H1 (cell line): Measurements from ENCODE around the gene PPP1R3G. TPM values are rescaled to one million over a fixed set of nuclear protein-coding genes. Genes with fewer than 3 reads are reported as not detected.

Experiments used
- CTCF ChIA-PET: fragments of 300-600 bp; sonication (Branson Sonifier 250); formaldehyde crosslinking; loops from one replicate; lab custom pipeline; 2021; ENCODE audit not compliant: partially characterized antibody; lab: Charles Lee
- POLR2A ChIA-PET: fragments of 300-600 bp; sonication (Branson Sonifier 250); formaldehyde crosslinking; loops from one replicate; lab custom pipeline; 2021; ENCODE audit warnings: inconsistent platforms; ENCODE audit not compliant: partially characterized antibody; lab: Charles Lee
- DNase-seq, 2 experiments: peaks; one replicate each; pipeline versions ENCODE4 v3.0.0 to v3.0.0-alpha.2; 2010 to 2022; ENCODE audit warnings: low spot score in 2 of 2, low read depth in 1 of 2, mixed read lengths in 1 of 2
- FAIRE-seq: peaks from 2 replicates; lab custom pipeline; 2011; peaks lifted over from hg19 to GRCh38; lab: Jason Lieb, UNC
- H2AFZ ChIP-seq: 2 replicates; pipeline ENCODE4 v1.8.1; 2012; ENCODE audit warnings: low read length, inconsistent platforms
- H2AK5ac ChIP-seq: 2 replicates; pipeline ENCODE4 v1.6.1; 2013; ENCODE audit warnings: low read depth, low read length
- H2BK120ac ChIP-seq: replicated peaks from 2 replicates; pipeline ENCODE3; 2013; ENCODE audit warnings: low read depth, low read length, inconsistent platforms
- H2BK12ac ChIP-seq: 2 replicates; pipeline ENCODE4 v1.6.1; 2013; ENCODE audit warnings: low read depth, low read length
- H2BK15ac ChIP-seq: 2 replicates; pipeline ENCODE4 v1.6.1; 2013; ENCODE audit warnings: low read length
- H2BK20ac ChIP-seq: 2 replicates; pipeline ENCODE4 v1.6.1; 2013; ENCODE audit warnings: low read length
- H2BK5ac ChIP-seq: 2 replicates; pipeline ENCODE4 v1.6.1; 2013; ENCODE audit warnings: low read depth, low read length
- H3K14ac ChIP-seq: 2 replicates; pipeline ENCODE4 v1.6.1; 2013; ENCODE audit warnings: inconsistent platforms; ENCODE audit not compliant: insufficient read length
- H3K18ac ChIP-seq: 2 replicates; pipeline ENCODE4 v1.6.1; 2013; ENCODE audit warnings: low read length; ENCODE audit errors: extremely low read depth
- H3K23ac ChIP-seq: 2 replicates; pipeline ENCODE4 v1.6.1; 2013; ENCODE audit warnings: inconsistent platforms; ENCODE audit not compliant: insufficient read length
- H3K23me2 ChIP-seq: 2 replicates; pipeline ENCODE4 v1.6.1; 2013; ENCODE audit warnings: low read depth, low read length
- H3K27ac ChIP-seq: 2 replicates; pipeline ENCODE4 v1.6.1; 2011; ENCODE audit warnings: low read depth, low read length, inconsistent platforms
- H3K27me3 ChIP-seq, 4 experiments: replicated peaks in 1 of 4; 1 replicate in 1 of 4; 2 replicates in 3 of 4; pipeline versions ENCODE4 v1.6.1 to v1.8.1; 2011 to 2013; ENCODE audit warnings: low read length in 3 of 4, mild to moderate bottlenecking in 3 of 4, inconsistent platforms in 2 of 4, mixed read lengths in 2 of 4, moderate library complexity in 1 of 4; ENCODE audit not compliant: control insufficient read depth in 3 of 4, insufficient read depth in 3 of 4; ENCODE audit errors: extremely low read depth in 1 of 4
- H3K36me3 ChIP-seq, 4 experiments: 2 replicates each; pipeline versions ENCODE4 v1.6.1 to v1.8.1; 2011 to 2013; ENCODE audit warnings: mild to moderate bottlenecking in 4 of 4, low read length in 3 of 4, moderate library complexity in 2 of 4, control low read depth in 1 of 4, inconsistent platforms in 1 of 4; ENCODE audit not compliant: insufficient read depth in 4 of 4, control insufficient read depth in 2 of 4
- H3K4ac ChIP-seq: replicated peaks from 2 replicates; pipeline ENCODE3; 2013; ENCODE audit warnings: low read length, low read depth, mixed read lengths, inconsistent platforms; ENCODE audit not compliant: insufficient read length
- H3K4me1 ChIP-seq, 4 experiments: replicated peaks in 1 of 4; 1 replicate in 1 of 4; 2 replicates in 3 of 4; pipeline versions ENCODE4 v1.6.1 to v1.8.1; 2011 to 2013; ENCODE audit warnings: low read length in 3 of 4, inconsistent platforms in 2 of 4, mixed read lengths in 1 of 4; ENCODE audit not compliant: insufficient read depth in 4 of 4, control insufficient read depth in 3 of 4
- H3K4me2 ChIP-seq, 2 experiments: 2 replicates each; pipeline versions ENCODE4 v1.6.1 to v1.8.1; 2011 to 2013; ENCODE audit warnings: low read depth in 2 of 2, low read length in 2 of 2, control low read depth in 1 of 2, inconsistent platforms in 1 of 2, mild to moderate bottlenecking in 1 of 2; ENCODE audit not compliant: insufficient read depth in 1 of 2
- H3K4me3 ChIP-seq, 4 experiments: fragments of 200-600, 300-600 bp in 1 of 4; sonication (generic), shearing (Covaris generic), sonication (Bioruptor Twin) in 1 of 4; 2 replicates each; pipeline versions ENCODE4 v1.5.1 to v1.8.1; 2011 to 2016; ENCODE audit warnings: low read length in 4 of 4, low read depth in 3 of 4, control low read depth in 2 of 4, inconsistent platforms in 2 of 4, mild to moderate bottlenecking in 2 of 4, mixed read lengths in 1 of 4, moderate library complexity in 1 of 4; ENCODE audit not compliant: insufficient read depth in 2 of 4; ENCODE audit errors: extremely low read depth in 1 of 4
- H3K56ac ChIP-seq: replicated peaks from 2 replicates; pipeline ENCODE3; 2013; ENCODE audit warnings: low read depth, mild to moderate bottlenecking, mixed read lengths, low read length, inconsistent platforms; ENCODE audit not compliant: insufficient read length
- H3K79me1 ChIP-seq: 2 replicates; pipeline ENCODE4 v1.6.1; 2013; ENCODE audit warnings: low read depth, low read length, control low read depth
- H3K79me2 ChIP-seq, 2 experiments: 2 replicates each; pipeline versions ENCODE4 v1.6.1 to v1.8.1; 2012 to 2013; ENCODE audit warnings: low read length in 2 of 2, mild to moderate bottlenecking in 2 of 2, inconsistent platforms in 1 of 2; ENCODE audit not compliant: insufficient read depth in 2 of 2, control insufficient read depth in 1 of 2
- H3K9ac ChIP-seq, 4 experiments: replicated peaks in 1 of 4; 1 replicate in 1 of 4; 2 replicates in 3 of 4; pipeline versions ENCODE4 v1.6.1 to v1.8.1; 2011 to 2013; ENCODE audit warnings: low read depth in 3 of 4, low read length in 3 of 4, control low read depth in 2 of 4, mild to moderate bottlenecking in 2 of 4, moderate library complexity in 2 of 4, inconsistent platforms in 1 of 4; ENCODE audit errors: extremely low read depth in 1 of 4
- H3K9me3 ChIP-seq, 2 experiments: 2 replicates each; pipeline versions ENCODE4 v1.6.1 to v1.8.1; 2012 to 2013; ENCODE audit warnings: mild to moderate bottlenecking in 2 of 2, moderate library complexity in 2 of 2, control low read depth in 1 of 2, inconsistent platforms in 1 of 2, low read depth in 1 of 2, low read length in 1 of 2, mixed read lengths in 1 of 2; ENCODE audit not compliant: insufficient read depth in 2 of 2
- H4K20me1 ChIP-seq, 2 experiments: replicated peaks in 1 of 2; 2 replicates each; pipeline versions ENCODE3 to v1.8.1; 2011 to 2013; ENCODE audit warnings: inconsistent platforms in 2 of 2, low read length in 2 of 2, mild to moderate bottlenecking in 1 of 2; ENCODE audit not compliant: insufficient read depth in 2 of 2, control insufficient read depth in 1 of 2
- H4K5ac ChIP-seq: 2 replicates; pipeline ENCODE4 v1.6.1; 2013; ENCODE audit warnings: low read length, low read depth, mixed read lengths, inconsistent platforms; ENCODE audit not compliant: insufficient read length
- H4K8ac ChIP-seq: 2 replicates; pipeline ENCODE4 v1.8.0; 2013; ENCODE audit warnings: mild to moderate bottlenecking, moderate library complexity, low read length, inconsistent platforms; ENCODE audit not compliant: insufficient read depth; ENCODE audit errors: extremely low read depth
- H4K91ac ChIP-seq: replicated peaks from 2 replicates; pipeline ENCODE3; 2013; ENCODE audit warnings: low read length, mixed read lengths, inconsistent platforms; ENCODE audit not compliant: insufficient read length
- BRCA1 ChIP-seq: IDR thresholded peaks from 2 replicates; pipeline ENCODE4 v1.6.1; 2012; ENCODE audit warnings: low read depth, low read length, improper control_type of control experiment
- CHD1 ChIP-seq: IDR thresholded peaks from 2 replicates; pipeline ENCODE4 v1.6.1; 2012; ENCODE audit warnings: low read depth, low read length, improper control_type of control experiment
- CREB1 ChIP-seq: IDR thresholded peaks from 2 replicates; pipeline ENCODE4 v1.6.1; 2012; ENCODE audit warnings: inconsistent platforms
- EP300 ChIP-seq, 2 experiments: IDR thresholded peaks; 1 replicate in 1 of 2; 2 replicates in 1 of 2; pipeline ENCODE4 v1.6.1; 2011 to 2012; ENCODE audit warnings: low read depth in 2 of 2, low read length in 2 of 2, mild to moderate bottlenecking in 2 of 2, borderline replicate concordance in 1 of 2, inconsistent platforms in 1 of 2, moderate library complexity in 1 of 2
- HDAC6 ChIP-seq: IDR thresholded peaks from one replicate; pipeline ENCODE4 v1.7.1; 2012; ENCODE audit warnings: low read depth, mild to moderate bottlenecking, inconsistent platforms, low read length, moderate library complexity
- PHF8 ChIP-seq: fragments of 200-600 bp; sonication (generic); conservative IDR thresholded peaks from 2 replicates; pipeline ENCODE4 v1.7.1; 2012; ENCODE audit warnings: low read depth, mild to moderate bottlenecking, inconsistent platforms, low read length, moderate library complexity
- RFX5 ChIP-seq: IDR thresholded peaks from 2 replicates; pipeline ENCODE4 v1.6.1; 2011; ENCODE audit warnings: low read depth, low read length, improper control_type of control experiment, borderline replicate concordance
- SUZ12 ChIP-seq: fragments of 200-600 bp; sonication (generic); IDR thresholded peaks from 2 replicates; pipeline ENCODE4 v1.6.1; 2012; ENCODE audit warnings: mild to moderate bottlenecking, inconsistent platforms, low read length, moderate library complexity, mixed read lengths
- TCF12 ChIP-seq: IDR thresholded peaks from 2 replicates; pipeline ENCODE4 v1.6.1; 2011; ENCODE audit warnings: low read depth, mild to moderate bottlenecking, low read length
- WGBS, 2 experiments: shearing (Covaris generic) in 1 of 2; methylation state at CpG; one replicate each; pipeline versions ENCODE4 v1.1.6 to v1.1.7; 2013 to 2015; ENCODE audit warnings: low lambda C conversion rate in 2 of 2, mixed read lengths in 2 of 2, inconsistent platforms in 1 of 2, low coverage in 1 of 2, missing lambda C conversion rate in 1 of 2; ENCODE audit not compliant: insufficient replicate concordance in 2 of 2, insufficient coverage in 1 of 2, insufficient read length in 1 of 2; ENCODE audit errors: extremely low coverage in 1 of 2, missing lambda C conversion rate in 1 of 2; 5-methylcytosine and 5-hydroxymethylcytosine counted together
- polyA plus RNA-seq, 7 experiments: library from polyadenylated mRNA; depleted of rRNA in 3 of 7; stranded (reverse) in 5 of 7; unstranded in 2 of 7; fragments of >200 nt in 5 of 7; fragments of 200-250 nt in 2 of 7; gene quantifications; 1 replicate in 5 of 7; 2 replicates in 1 of 7; 4 replicates in 1 of 7; pipeline versions ENCODE4 v1.2.1 to v1.2.3, GENCODE V29; 2011 to 2013; ENCODE audit warnings: missing spikeins in 2 of 7, mixed read lengths in 2 of 7
- total RNA-seq: library from RNA; stranded (reverse); fragmentation: NEBNext Ultra II Directional; extraction: Animal tissue kit (Norgen Biotek cat#: 25700); gene quantifications from 2 replicates; pipeline ENCODE4 v1.2.1, GENCODE V29; 2021

PPP1R3G gene
- total and polyA plus RNA-seq, 2 of the 8 experiments (the other 6 are each of a cell fraction or from before 2014, with no cell fraction given) = 0.03 to 0.09 TPM

- POLR2A ChIA-PET = no interaction called here
- CTCF ChIA-PET = interaction anchor here (0.7 to 1.8 kb wide), 2 partner anchors 20 to 78 kb away, joined by 3 to 4 read pairs; no protein-coding TSS in a partner anchor
- no peak overlapping the region for H4K5ac ChIP-seq
- H2BK20ac ChIP-seq = no peak overlapping the region
- no peak overlapping the region for H2BK120ac ChIP-seq
- H2BK5ac ChIP-seq = no peak overlapping the region
- H3K4ac ChIP-seq = no peak overlapping the region
- H3K79me2 ChIP-seq = no peaks in the 10 kb centered on the region
- H3K23me2 ChIP-seq = no peaks in the 10 kb centered on the region
- FAIRE-seq = no peak
- H3K27me3 ChIP-seq = no peaks in the 10 kb centered on the region
- H4K20me1 ChIP-seq = no peaks in the 10 kb centered on the region
- H3K23ac ChIP-seq = no peak overlapping the region
- H3K14ac ChIP-seq = no peak overlapping the region
- H2BK15ac ChIP-seq = no peak overlapping the region
- H4K91ac ChIP-seq = no peak overlapping the region
- no peak overlapping the region for H2AK5ac ChIP-seq
- H3K18ac ChIP-seq = no peak overlapping the region
- no peak for DNase-seq
- H3K4me1 ChIP-seq = no peaks in the 10 kb centered on the region
- no peak overlapping the region for H2AFZ ChIP-seq
- no peak overlapping the region for H2BK12ac ChIP-seq
- H3K56ac ChIP-seq = no peak overlapping the region
- no peaks in the 10 kb centered on the region for H3K79me1 ChIP-seq
- no peak overlapping the region for H3K9ac ChIP-seq
- TF ChIP-seq CREB1 (no peak), SUZ12 (no peak), PHF8 (no peak), EP300 (IDR thresholded peaks at IDR 0.05; ENCODE audit: borderline replicate concordance in 1 of 2, low read depth in 2 of 2, low read length in 2 of 2) (no peak), BRCA1 (no peak), HDAC6 (no peak), TCF12 (no peak), RFX5 (no peak), CHD1 (no peak)
- TF ChIP-seq, all 59 proteins: peak for 0
- no peak overlapping the region for H3K27ac ChIP-seq
- WGBS, 2 experiments = 97% methylated on average over 2 of the region's 2 CpGs; no CpG with 5 or more reads in 1 of the 2 experiments
- H4K8ac ChIP-seq = no peak overlapping the region
- H3K4me3 ChIP-seq = no peak overlapping the region
- no peak overlapping the region for H3K4me2 ChIP-seq
- peaks cover 5 to 11% of the 10 kb centered on the region in 2 experiments; a peak in 2 of 4 replicates for H3K9me3 ChIP-seq
- H3K36me3 ChIP-seq = peaks cover 0 to 2% (median 0%) of the 10 kb centered on the region in 4 experiments; a peak in 2 of 8 replicates
Observed at GRCh38 chr6:5050009-5050408, 35.1 kb upstream of the PPP1R3G start.
